UCSD-AML1 (cell line): ENCODE data around the gene SFTPA2.
"Not testable (repeated sequence)": the region's sequence is repeated elsewhere in the genome, so short reads cannot be mapped to it uniquely, and the experiment has no call there.

ENCODE experiments used
- DNase-seq: peaks from one replicate; lab custom pipeline; 2025; ENCODE audit not compliant: unreplicated experiment; lab: John Stamatoyannopoulos, UW

Gene SFTPA2

GRCh38 chr10:79561257-79561656 is 1.1 kb upstream of the SFTPA2 start:
- no peak for DNase-seq

GRCh38 chr10:79559726-79560125 is 481 bp downstream of the SFTPA2 start:
- DNase-seq, result no peak

- DNase-seq, result not testable (repeated sequence)
Measured at GRCh38 chr10:79556961-79557360, 3.2 kb downstream of the SFTPA2 start.

GRCh38 chr10:79555354-79556309 is 4.6 kb downstream of the SFTPA2 start:
- no peak for DNase-seq

GRCh38 chr10:79552143-79552542 is 8.1 kb downstream of the SFTPA2 start:
- DNase-seq, result no peak

GRCh38 chr10:79547973-79548372 is 12.2 kb downstream of the SFTPA2 start:
- DNase-seq, result no peak

GRCh38 chr10:79547128-79547527 is 13.1 kb downstream of the SFTPA2 start:
- not testable (repeated sequence) for DNase-seq

- DNase-seq, result not testable (repeated sequence)
Measured at GRCh38 chr10:79544926-79545659, 15.1 kb downstream of the SFTPA2 start.

- DNase-seq, result not testable (repeated sequence)
Measured at GRCh38 chr10:79544408-79544807, 15.8 kb downstream of the SFTPA2 start.

GRCh38 chr10:79542626-79543025 is 17.6 kb downstream of the SFTPA2 start:
- DNase-seq, result no peak

GRCh38 chr10:79540930-79541329 is 19.3 kb downstream of the SFTPA2 start:
- not testable (repeated sequence) for DNase-seq

- DNase-seq, result not testable (repeated sequence)
Measured at GRCh38 chr10:79538311-79538710, 21.9 kb downstream of the SFTPA2 start.

GRCh38 chr10:79533903-79534175 is 26.4 kb downstream of the SFTPA2 start:
- not testable (repeated sequence) for DNase-seq

GRCh38 chr10:79533142-79533902 is 26.9 kb downstream of the SFTPA2 start:
- DNase-seq, result not testable (repeated sequence)

GRCh38 chr10:79528261-79528660 is 31.9 kb downstream of the SFTPA2 start:
- DNase-seq, result not testable (repeated sequence)

GRCh38 chr10:79525049-79525710 is 35.0 kb downstream of the SFTPA2 start:
- DNase-seq, result not testable (repeated sequence)

GRCh38 chr10:79523157-79523853 is 36.9 kb downstream of the SFTPA2 start:
- not testable (repeated sequence) for DNase-seq

- DNase-seq, result not testable (repeated sequence)
Measured at GRCh38 chr10:79522464-79522863, 37.7 kb downstream of the SFTPA2 start.

GRCh38 chr10:79521751-79522150 is 38.5 kb downstream of the SFTPA2 start:
- not testable (repeated sequence) for DNase-seq

GRCh38 chr10:79517567-79517966 is 42.6 kb downstream of the SFTPA2 start:
- DNase-seq, result not testable (repeated sequence)
